Neural cell (in vitro differentiated cells): ENCODE measurements around the gene GDI1. TPM values are rescaled to one million over a fixed set of nuclear protein-coding genes. Genes with fewer than 3 reads are reported as not detected.

Experiments
- H2AFZ ChIP-seq: fragments of 200-600, 300-800 bp; sonication (generic), shearing (Covaris generic); 2 replicates; pipeline ENCODE4 v1.6.0; 2014; ENCODE audit warnings: low read depth, mild to moderate bottlenecking, antibody characterized with exemption, low read length, moderate library complexity
- H3F3A ChIP-seq: fragments of 200-600 bp; shearing (Covaris generic); 2 replicates; pipeline ENCODE4 v1.6.1; 2016; ENCODE audit warnings: mild to moderate bottlenecking, moderate library complexity, mixed read lengths, antibody characterized with exemption, low read length; ENCODE audit not compliant: insufficient read depth, poor library complexity, severe bottlenecking
- H3K27ac ChIP-seq: fragments of 200-600, 300-800 bp; sonication (generic), shearing (Covaris generic); 2 replicates; pipeline ENCODE4 v1.5.1; 2014; ENCODE audit warnings: mild to moderate bottlenecking, low read length, moderate library complexity
- H3K27me3 ChIP-seq: fragments of 300-800, 200-600 bp; sonication (generic), shearing (Covaris generic); 2 replicates; pipeline ENCODE4 v1.6.0; 2014; ENCODE audit warnings: mild to moderate bottlenecking, low read depth, low read length, moderate library complexity; ENCODE audit not compliant: insufficient read depth
- H3K36me3 ChIP-seq: fragments of 300-800, 200-600 bp; sonication (generic), shearing (Covaris generic); 2 replicates; pipeline ENCODE4 v1.5.1; 2014; ENCODE audit warnings: mild to moderate bottlenecking, antibody characterized with exemption, low read length, moderate library complexity; ENCODE audit not compliant: insufficient read depth
- H3K4me2 ChIP-seq: fragments of 300-800, 200-600 bp; sonication (generic), shearing (Covaris generic); 2 replicates; pipeline ENCODE4 v1.6.0; 2014; ENCODE audit warnings: mild to moderate bottlenecking, low read length
- H3K4me3 ChIP-seq: fragments of 300-800, 200-600 bp; sonication (generic), shearing (Covaris generic); 2 replicates; pipeline ENCODE4 v1.5.1; 2014; ENCODE audit warnings: mild to moderate bottlenecking, low read length, moderate library complexity
- H3K79me2 ChIP-seq: fragments of 200-600 bp; shearing (Covaris generic); replicated peaks from 2 replicates; pipeline ENCODE4 v1.6.0; 2014; ENCODE audit warnings: mild to moderate bottlenecking, low read length, moderate library complexity; ENCODE audit not compliant: insufficient read depth
- H3K9ac ChIP-seq: fragments of 300-800, 200-600 bp; sonication (generic), shearing (Covaris generic); 2 replicates; pipeline ENCODE4 v1.6.1; 2016; ENCODE audit warnings: mild to moderate bottlenecking, low read length, mixed read lengths
- H3K9me2 ChIP-seq: fragments of 200-600 bp; shearing (Covaris generic); 2 replicates; pipeline ENCODE4 v1.6.1; 2016; ENCODE audit warnings: mild to moderate bottlenecking, low read length, mixed read lengths; ENCODE audit not compliant: insufficient read depth
- H3K9me3 ChIP-seq: fragments of 200-600, 300-800 bp; sonication (generic), shearing (Covaris generic); 2 replicates; pipeline ENCODE4 v1.6.1; 2016; ENCODE audit warnings: mild to moderate bottlenecking, mixed run types, low read length, moderate library complexity, mixed read lengths
- H4K20me1 ChIP-seq: fragments of 200-600 bp; shearing (Covaris generic); 2 replicates; pipeline ENCODE4 v1.6.1; 2016; ENCODE audit warnings: mild to moderate bottlenecking, mixed run types; ENCODE audit not compliant: insufficient read depth
- CTCF ChIP-seq: fragments of 450-650 bp; IDR thresholded peaks from 2 replicates; pipeline ENCODE4 v1.5.1; 2014; ENCODE audit warnings: antibody characterized with exemption, mild to moderate bottlenecking, moderate library complexity; ENCODE audit not compliant: poor library complexity, severe bottlenecking
- EP300 ChIP-seq: fragments of 450-650 bp; conservative IDR thresholded peaks from 2 replicates; pipeline ENCODE4 v1.6.1; 2014; ENCODE audit warnings: antibody characterized with exemption, mild to moderate bottlenecking, moderate library complexity; ENCODE audit not compliant: poor library complexity, severe bottlenecking
- EZH2 ChIP-seq: fragments of 200-600, 300-800 bp; shearing (Covaris generic), sonication (generic); IDR thresholded peaks from 2 replicates; pipeline ENCODE4 v1.6.1; 2014; ENCODE audit warnings: antibody characterized with exemption, low read length, borderline replicate concordance, mild to moderate bottlenecking; ENCODE audit not compliant: insufficient read depth, poor library complexity, severe bottlenecking
- MXI1 ChIP-seq: fragments of 450-650 bp; conservative IDR thresholded peaks from 2 replicates; pipeline ENCODE4 v1.6.1; 2014; ENCODE audit warnings: antibody characterized with exemption, mild to moderate bottlenecking; ENCODE audit not compliant: poor library complexity, severe bottlenecking
- POLR2AphosphoS5 ChIP-seq: IDR thresholded peaks from 2 replicates; pipeline ENCODE4 v1.6.1; 2012
- RAD21 ChIP-seq: fragments of 450-650 bp; conservative IDR thresholded peaks from 2 replicates; pipeline ENCODE4 v1.6.1; 2014; ENCODE audit warnings: antibody characterized with exemption, mild to moderate bottlenecking, moderate library complexity
- REST ChIP-seq: IDR thresholded peaks from 2 replicates; pipeline ENCODE4 v1.6.1; 2012; ENCODE audit warnings: borderline replicate concordance
- SMC3 ChIP-seq: fragments of 450-650 bp; conservative IDR thresholded peaks from 2 replicates; pipeline ENCODE4 v1.6.1; 2014; ENCODE audit warnings: antibody characterized with exemption, mild to moderate bottlenecking, moderate library complexity; ENCODE audit not compliant: poor library complexity
- TAF1 ChIP-seq: IDR thresholded peaks from 2 replicates; pipeline ENCODE4 v1.6.1; 2012; ENCODE audit warnings: low read depth
- polyA plus RNA-seq: library from polyadenylated mRNA; depleted of rRNA; stranded (reverse); fragments of >200 nt; gene quantifications from 2 replicates; pipeline ENCODE4 v1.2.3, GENCODE V29; 2014

The GDI1 gene
- polyA plus RNA-seq, 1 donor from 2014 or later = 370 TPM

GRCh38 chrX:154481195-154481594 lies 44.2 kb downstream of the GDI1 start:
- Histone ChIP-seq H3K9me2 (no peaks in the 10 kb centered on the region), H3K36me3 (no peaks in the 10 kb centered on the region)
- TF ChIP-seq RAD21 = no peak
- TF ChIP-seq MXI1 = no peak
- TF ChIP-seq EP300 = no peak
- TF ChIP-seq TAF1 = no peak
- no peak for TF ChIP-seq POLR2AphosphoS5
- no peak for TF ChIP-seq CTCF
- no peak for TF ChIP-seq SMC3
- TF ChIP-seq REST = no peak
- TF ChIP-seq EZH2 = no peak

GRCh38 chrX:154481911-154482601 lies 45.1 kb downstream of the GDI1 start:
- no peaks in the 10 kb centered on the region for H4K20me1 ChIP-seq
- no peak overlapping the region for H3K4me2 ChIP-seq
- no peak overlapping the region for H2AFZ ChIP-seq
- H3K36me3 ChIP-seq = no peaks in the 10 kb centered on the region
- H3K9me2 ChIP-seq = no peaks in the 10 kb centered on the region
- H3K79me2 ChIP-seq = no peaks in the 10 kb centered on the region
- no peaks in the 10 kb centered on the region for H3K27me3 ChIP-seq
- H3K4me3 ChIP-seq = no peak overlapping the region
- no peak for TF ChIP-seq POLR2AphosphoS5
- no peak for TF ChIP-seq CTCF
- H3K27ac ChIP-seq = no peak overlapping the region
- H3F3A ChIP-seq = no peaks in the 10 kb centered on the region
- no peak overlapping the region for H3K9ac ChIP-seq
- no peaks in the 10 kb centered on the region for H3K9me3 ChIP-seq

More at GRCh38 chrX:154481195-154481594, 44.2 kb downstream of the GDI1 start:
- no peak overlapping the region for H3K27ac ChIP-seq
- no peaks in the 10 kb centered on the region for H3K79me2 ChIP-seq
- no peaks in the 10 kb centered on the region for H3K27me3 ChIP-seq
- no peak overlapping the region for H3K9ac ChIP-seq
- H3F3A ChIP-seq = no peaks in the 10 kb centered on the region
- no peaks in the 10 kb centered on the region for H3K9me3 ChIP-seq
- H3K4me2 ChIP-seq = no peak overlapping the region
- no peaks in the 10 kb centered on the region for H4K20me1 ChIP-seq
- H3K4me3 ChIP-seq = no peak overlapping the region
- H2AFZ ChIP-seq = no peak overlapping the region
